Mesothelial cell of epicardium (in vitro differentiated cells): ENCODE results near the gene SEC61G. TPM values are rescaled to one million over a fixed set of nuclear protein-coding genes. Genes with fewer than 3 reads are reported as not detected.

Source experiments
- DNase-seq, 2 experiments: peaks; one replicate each; pipeline ENCODE4 v3.0.0; 2021; ENCODE audit warnings: low spot score in 2 of 2; ENCODE audit not compliant: unreplicated experiment in 2 of 2
- H3K27ac Mint-ChIP-seq: 2 replicates; pipeline ENCODE4 v1.8.0; 2021; ENCODE audit warnings: mixed read lengths
- H3K27me3 Mint-ChIP-seq: 2 replicates; pipeline ENCODE4 v1.8.0; 2021; ENCODE audit warnings: low read depth, mixed read lengths
- H3K36me3 Mint-ChIP-seq: 2 replicates; pipeline ENCODE4 v1.8.0; 2021; ENCODE audit warnings: mixed read lengths
- H3K4me1 Mint-ChIP-seq: 2 replicates; pipeline ENCODE4 v1.8.0; 2021; ENCODE audit warnings: mixed read lengths
- H3K4me3 Mint-ChIP-seq: 2 replicates; pipeline ENCODE4 v1.8.0; 2021; ENCODE audit warnings: mild to moderate bottlenecking, moderate library complexity, mixed read lengths
- H3K9me3 Mint-ChIP-seq: 2 replicates; pipeline ENCODE4 v1.8.0; 2021; ENCODE audit warnings: mixed read lengths
- total RNA-seq: library from RNA; stranded (reverse); gene quantifications from 3 replicates; pipeline ENCODE4 v1.2.1, GENCODE V29; 2021
- TF ChIP-seq, protein P1 (sequence below): fragments of 200-600 bp; sonication (generic); IDR thresholded peaks from one replicate; pipeline ENCODE4 v1.5.0; 2021; ENCODE audit warnings: antibody characterized with exemption; ENCODE audit not compliant: unreplicated experiment

The SEC61G gene
- total RNA-seq, 1 donor from 2014 or later: 106 TPM

DNA sequence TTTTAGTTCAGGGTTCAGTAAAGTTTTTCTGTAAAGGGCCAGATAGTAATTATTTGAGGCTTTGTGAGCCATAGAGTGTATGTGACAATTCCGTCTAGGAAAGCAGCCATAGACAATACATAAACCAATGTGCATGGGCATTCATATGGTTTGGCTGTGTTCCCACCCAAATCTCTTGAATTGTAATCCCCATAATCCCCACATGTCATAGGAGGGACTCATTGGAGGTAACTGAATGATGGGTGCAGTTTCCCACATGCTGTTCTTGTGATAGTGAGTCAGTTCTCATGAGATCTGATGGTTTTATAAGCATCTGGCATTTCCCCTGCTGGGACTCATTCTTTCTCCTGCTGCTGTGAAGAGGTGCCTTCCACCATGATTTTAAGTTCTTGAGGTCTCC, 29.9 kb downstream of the SEC61G start:
- H3K27me3 Mint-ChIP-seq: no peaks in the 10 kb centered on the region
- TF ChIP-seq, protein P1, sequence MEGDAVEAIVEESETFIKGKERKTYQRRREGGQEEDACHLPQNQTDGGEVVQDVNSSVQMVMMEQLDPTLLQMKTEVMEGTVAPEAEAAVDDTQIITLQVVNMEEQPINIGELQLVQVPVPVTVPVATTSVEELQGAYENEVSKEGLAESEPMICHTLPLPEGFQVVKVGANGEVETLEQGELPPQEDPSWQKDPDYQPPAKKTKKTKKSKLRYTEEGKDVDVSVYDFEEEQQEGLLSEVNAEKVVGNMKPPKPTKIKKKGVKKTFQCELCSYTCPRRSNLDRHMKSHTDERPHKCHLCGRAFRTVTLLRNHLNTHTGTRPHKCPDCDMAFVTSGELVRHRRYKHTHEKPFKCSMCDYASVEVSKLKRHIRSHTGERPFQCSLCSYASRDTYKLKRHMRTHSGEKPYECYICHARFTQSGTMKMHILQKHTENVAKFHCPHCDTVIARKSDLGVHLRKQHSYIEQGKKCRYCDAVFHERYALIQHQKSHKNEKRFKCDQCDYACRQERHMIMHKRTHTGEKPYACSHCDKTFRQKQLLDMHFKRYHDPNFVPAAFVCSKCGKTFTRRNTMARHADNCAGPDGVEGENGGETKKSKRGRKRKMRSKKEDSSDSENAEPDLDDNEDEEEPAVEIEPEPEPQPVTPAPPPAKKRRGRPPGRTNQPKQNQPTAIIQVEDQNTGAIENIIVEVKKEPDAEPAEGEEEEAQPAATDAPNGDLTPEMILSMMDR: no peak

DNA sequence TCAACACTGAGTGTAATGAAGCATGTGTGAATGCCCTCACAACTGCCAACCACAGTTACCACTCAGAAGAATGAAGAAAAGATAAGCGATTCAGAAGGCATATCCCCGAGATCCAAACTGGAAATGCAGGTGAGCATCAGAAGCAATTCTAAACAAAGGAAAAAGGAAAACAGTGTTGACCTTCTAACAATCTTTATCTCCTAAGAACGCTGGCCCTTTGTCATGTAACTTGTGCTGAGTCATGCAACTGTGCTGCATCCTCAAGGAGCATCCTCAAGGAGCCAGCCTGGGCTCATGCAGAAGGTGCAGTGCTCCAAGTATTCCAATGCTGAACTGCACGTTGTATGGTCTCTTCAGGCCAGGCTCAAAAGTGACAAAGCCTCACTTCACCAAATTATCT, 30.6 kb downstream of the SEC61G start:
- Mint-ChIP-seq H3K27me3 (no peaks in the 10 kb centered on the region), H3K9me3 (no peaks in the 10 kb centered on the region), H3K4me1 (no peaks in the 10 kb centered on the region), H3K27ac (no peak overlapping the region), H3K4me3 (no peak overlapping the region), H3K36me3 (no peaks in the 10 kb centered on the region)
- DNase-seq: no peak
- TF ChIP-seq, protein P1: no peak

More for the DNA sequence above, 29.9 kb downstream of the SEC61G start:
- no peak for DNase-seq
- no peak overlapping the region for H3K27ac Mint-ChIP-seq
- H3K9me3 Mint-ChIP-seq: peaks cover 4% of the 10 kb centered on the region
- H3K36me3 Mint-ChIP-seq: no peaks in the 10 kb centered on the region
- H3K4me3 Mint-ChIP-seq: no peak overlapping the region
- no peaks in the 10 kb centered on the region for H3K4me1 Mint-ChIP-seq

DNA sequence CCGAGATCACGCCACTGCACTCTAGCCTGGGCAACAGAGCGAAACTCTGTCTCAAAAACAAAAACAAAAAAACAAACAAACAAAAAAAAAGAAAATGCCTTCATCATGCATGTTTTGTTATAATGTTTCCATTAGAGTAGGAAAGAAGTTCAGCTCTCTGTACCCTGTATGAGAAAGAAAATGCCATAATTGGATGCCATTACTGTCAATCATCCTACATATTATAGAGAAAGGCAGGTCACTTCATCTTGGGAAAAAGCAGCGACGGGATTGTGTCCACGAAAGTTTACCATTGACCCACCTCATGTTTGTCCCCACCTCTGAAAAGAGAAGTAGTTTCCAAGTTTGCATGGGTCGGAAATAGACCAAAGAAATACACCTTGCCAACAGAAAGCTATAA, 33.8 kb downstream of the SEC61G start:
- Mint-ChIP-seq H3K27ac (no peak overlapping the region), H3K9me3 (no peaks in the 10 kb centered on the region), H3K4me3 (no peak overlapping the region), H3K27me3 (peaks cover 14% of the 10 kb centered on the region), H3K4me1 (no peaks in the 10 kb centered on the region), H3K36me3 (no peaks in the 10 kb centered on the region)
- TF ChIP-seq, protein P1: no peak
- DNase-seq: no peak

DNA sequence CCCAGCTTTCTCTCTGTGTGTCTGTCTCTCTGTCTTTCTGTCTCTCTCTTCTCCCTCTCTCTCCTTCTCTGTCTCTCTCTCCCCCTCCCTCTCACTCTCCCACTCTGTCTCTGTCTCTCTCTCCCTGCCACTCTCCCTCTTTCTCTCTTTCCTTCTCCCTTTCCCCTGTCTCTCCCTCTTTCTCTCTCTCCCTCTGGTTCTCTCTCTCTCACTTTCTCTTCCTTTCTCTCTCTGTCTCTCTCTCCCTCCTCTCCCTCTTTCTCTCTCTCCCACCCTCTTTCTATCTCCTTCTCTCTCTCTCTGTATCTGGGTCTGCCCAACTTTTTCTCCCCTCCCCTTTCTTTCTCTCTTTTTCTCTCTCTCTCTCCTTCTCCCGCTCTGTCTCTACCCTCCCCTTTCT, 36.5 kb downstream of the SEC61G start:
- Mint-ChIP-seq H3K4me3 (no peak overlapping the region), H3K27me3 (peaks cover 14% of the 10 kb centered on the region), H3K27ac (no peak overlapping the region), H3K36me3 (no peaks in the 10 kb centered on the region), H3K4me1 (no peaks in the 10 kb centered on the region), H3K9me3 (peaks cover 17% of the 10 kb centered on the region)
- TF ChIP-seq, protein P1: no peak
- no peak for DNase-seq

DNA sequence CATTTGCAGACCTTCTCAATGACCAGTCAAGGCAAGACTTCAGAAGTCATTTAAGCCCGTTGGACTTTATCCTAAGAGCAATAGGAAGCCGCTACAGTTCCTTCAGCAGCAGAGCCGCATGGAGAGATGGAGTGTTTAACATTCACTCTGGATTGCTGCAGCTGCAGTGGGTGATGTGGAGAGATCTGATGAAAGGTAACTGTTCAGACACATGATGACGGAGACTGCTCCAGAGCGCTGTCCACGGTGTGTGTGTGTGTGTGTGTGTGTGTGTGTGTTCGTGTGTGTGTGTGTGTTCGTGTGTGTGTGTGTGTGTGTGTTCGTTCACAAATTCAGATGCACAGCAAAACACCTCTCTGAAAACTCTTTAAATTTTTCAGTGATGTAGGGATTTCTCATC, 37.0 kb downstream of the SEC61G start:
- TF ChIP-seq, protein P1: no peak
- H3K9me3 Mint-ChIP-seq: peaks cover 21% of the 10 kb centered on the region

DNA sequence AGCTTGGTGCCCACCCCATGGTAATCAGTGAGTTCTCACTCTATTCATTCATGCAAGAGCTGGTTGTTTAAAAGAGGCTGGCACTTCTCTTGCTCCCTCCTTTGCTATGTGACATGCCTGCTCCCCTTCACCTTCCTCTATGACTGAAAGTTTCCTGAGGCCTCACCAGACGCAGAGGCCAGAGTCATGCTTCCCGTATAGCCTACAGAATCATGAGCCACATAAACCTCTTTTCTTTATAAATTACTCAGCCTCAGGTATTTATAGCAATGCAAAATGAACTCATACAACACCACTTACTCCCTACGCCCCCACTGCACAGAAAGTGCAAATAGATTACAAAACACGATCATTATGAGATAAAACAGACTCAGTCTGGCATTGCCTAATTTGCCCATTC, 39.0 kb downstream of the SEC61G start:
- Mint-ChIP-seq H3K36me3 (no peaks in the 10 kb centered on the region), H3K27ac (no peak overlapping the region), H3K9me3 (peaks cover 34% of the 10 kb centered on the region), H3K4me3 (no peak overlapping the region), H3K27me3 (peaks cover 14% of the 10 kb centered on the region), H3K4me1 (no peaks in the 10 kb centered on the region)
- TF ChIP-seq, protein P1: no peak
- no peak for DNase-seq

More for the DNA sequence above, 37.0 kb downstream of the SEC61G start:
- Mint-ChIP-seq H3K4me1 (no peaks in the 10 kb centered on the region), H3K4me3 (no peak overlapping the region), H3K36me3 (no peaks in the 10 kb centered on the region), H3K27ac (no peak overlapping the region), H3K27me3 (peaks cover 14% of the 10 kb centered on the region)
- DNase-seq: no peak
